IPS-18c (cell line): ENCODE results near the gene TEX10.
"Not testable (repeated sequence)": the region's sequence is repeated elsewhere in the genome, so short reads cannot be mapped to it uniquely, and the experiment has no call there.

Experiments used
- H3K4me3 ChIP-seq: 2 replicates; pipeline ENCODE4 v1.7.0; 2013; ENCODE audit warnings: low read depth, mild to moderate bottlenecking, low read length, moderate library complexity; ENCODE audit not compliant: insufficient read depth
- H3K9me3 ChIP-seq: one replicate; pipeline ENCODE4 v1.6.1; 2013; ENCODE audit warnings: mild to moderate bottlenecking, low read length, moderate library complexity; ENCODE audit not compliant: control insufficient read depth, insufficient read depth

The TEX10 gene

DNA sequence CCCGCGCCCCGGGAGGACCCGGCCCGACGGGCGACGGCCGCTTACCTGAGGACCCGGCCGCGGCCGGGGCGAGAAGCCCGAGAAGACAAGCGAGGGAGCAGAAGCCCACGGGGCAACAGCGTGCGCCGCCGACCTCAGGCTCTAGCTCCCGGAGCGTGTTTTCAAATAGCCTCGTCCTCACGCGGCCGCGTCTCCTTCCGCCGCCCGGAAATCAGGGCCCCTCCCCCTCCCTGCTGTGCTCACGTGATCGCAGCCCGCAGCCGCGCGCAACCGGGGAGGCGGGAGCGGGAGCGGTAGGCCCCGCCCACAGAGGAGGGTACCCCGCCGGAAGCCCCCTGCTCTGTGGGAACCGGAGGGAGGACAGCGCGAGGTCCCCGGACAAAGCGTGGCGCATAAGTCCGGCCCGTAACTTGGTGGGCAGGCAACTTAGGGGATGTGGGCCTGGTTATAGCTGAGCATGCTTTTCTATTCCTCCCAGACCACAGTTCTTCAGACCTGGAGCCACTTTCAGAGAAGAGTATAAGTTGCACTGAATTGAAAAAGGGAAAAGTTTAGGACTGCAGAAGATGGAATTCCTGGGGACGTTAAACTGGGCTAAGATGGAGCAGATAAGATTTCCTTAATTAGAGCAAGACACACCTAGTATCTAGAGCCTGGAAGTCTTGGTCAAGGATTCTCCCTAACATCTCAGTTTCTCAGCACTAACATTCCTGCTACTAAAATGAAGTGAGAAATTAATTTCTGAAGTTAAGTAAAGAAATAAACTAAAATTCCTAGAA, at the start of gene TEX10:
Gene TEX10, minus strand, starts transcription at position 216 of the 779 bp plus-strand sequence. CDS start 3,579 bp downstream, outside the sequence.
- Histone ChIP-seq H3K9me3 (no peaks in the 10 kb centered on the region), H3K4me3 (peak within 1 kb of the TSS; percentile 90)

DNA sequence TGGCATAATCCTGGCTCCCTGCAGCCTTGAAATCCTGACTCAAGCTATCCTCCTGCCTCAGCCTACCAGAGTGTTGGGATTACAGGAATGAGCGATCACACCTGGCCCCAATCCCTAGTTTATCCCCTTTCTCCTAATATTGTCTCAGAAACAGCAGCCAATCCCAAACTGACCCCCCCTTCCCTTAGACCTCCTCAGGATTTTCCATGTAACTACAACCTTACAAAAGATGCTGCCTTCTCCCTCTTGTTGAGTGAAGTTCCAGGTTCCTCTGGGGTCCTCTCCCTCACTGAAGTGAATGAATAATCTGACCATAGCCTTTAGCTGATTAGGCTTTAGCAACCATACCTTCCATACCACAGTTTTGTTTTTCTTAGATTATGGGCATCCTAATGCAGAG, 48.3 kb upstream of the TEX10 start:
- H3K4me3 ChIP-seq: no peak overlapping the region
- H3K9me3 ChIP-seq: no peaks in the 10 kb centered on the region

DNA sequence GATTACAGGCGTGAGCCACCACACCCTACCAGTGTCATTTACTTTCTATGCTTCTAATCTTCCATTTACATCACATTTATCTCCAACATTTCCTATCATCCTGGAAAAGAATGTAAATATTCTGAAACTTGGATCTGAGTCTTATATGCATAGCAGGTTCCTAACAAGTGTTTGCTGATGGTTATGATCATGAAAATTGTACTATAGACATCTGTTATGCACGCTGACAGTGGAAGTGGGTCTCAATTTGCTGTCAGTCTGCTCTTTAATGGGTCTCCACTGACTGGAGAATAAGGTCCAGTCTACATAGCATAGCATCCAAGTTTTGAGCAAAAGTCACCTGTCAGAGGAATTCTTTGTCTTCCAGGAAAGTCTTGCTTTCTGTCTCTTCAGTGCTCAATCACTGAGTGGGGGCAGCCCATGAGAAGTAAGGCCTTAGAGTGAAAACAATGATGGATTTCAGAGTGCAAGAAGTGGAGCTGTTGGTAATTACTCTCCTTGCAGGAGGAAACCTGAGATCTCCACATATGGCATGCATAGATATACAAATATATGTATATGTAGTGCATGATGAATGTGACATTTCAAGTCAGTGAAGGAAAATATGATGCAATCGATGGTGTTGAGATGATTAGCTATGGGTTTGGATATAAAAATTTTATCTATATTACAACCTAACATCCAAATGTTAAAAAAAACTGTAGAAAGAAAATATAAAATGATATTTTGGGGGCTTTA, 45.0 kb upstream of the TEX10 start:
- H3K9me3 ChIP-seq: peaks cover 4% of the 10 kb centered on the region
- no peak overlapping the region for H3K4me3 ChIP-seq

DNA sequence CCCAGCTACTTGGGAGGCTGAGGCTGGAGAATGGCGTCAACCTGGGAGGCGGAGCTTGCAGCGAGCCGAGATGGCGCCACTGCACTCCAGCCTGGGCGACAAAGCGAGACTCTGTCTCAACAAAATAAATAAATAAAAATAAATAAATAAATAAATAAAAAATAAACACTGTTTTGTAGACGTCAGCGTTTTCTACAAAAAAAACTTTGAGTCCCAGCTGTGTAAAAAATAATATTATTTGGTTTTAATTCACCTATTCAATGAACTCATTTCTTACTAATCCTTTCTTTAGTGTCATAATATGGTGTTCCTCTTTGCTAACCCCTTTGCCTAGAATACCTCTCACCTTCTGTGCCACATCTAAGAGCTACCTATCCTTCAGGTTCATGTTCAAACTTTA, 44.0 kb upstream of the TEX10 start:
- Histone ChIP-seq H3K4me3 (no peak overlapping the region), H3K9me3 (peaks cover 4% of the 10 kb centered on the region)

DNA sequence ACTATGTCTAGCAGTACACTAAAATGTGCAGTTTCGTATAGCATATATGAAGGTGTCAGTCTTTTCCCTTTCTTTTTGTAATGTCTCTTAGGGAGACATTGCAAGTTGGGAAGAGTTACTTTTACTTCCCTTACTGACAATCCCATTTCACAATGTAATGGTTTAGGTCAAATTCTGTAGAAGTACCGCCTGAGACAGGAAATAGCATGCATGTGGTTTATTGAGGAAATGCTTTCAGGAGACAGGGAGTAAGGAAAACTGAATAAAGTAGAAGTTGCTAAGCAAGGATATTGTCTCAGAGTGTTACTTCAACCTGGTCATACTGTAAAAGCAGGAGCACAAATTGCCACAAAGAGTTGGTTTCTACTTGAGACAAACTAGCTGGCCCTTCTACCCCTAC, 42.1 kb upstream of the TEX10 start:
- H3K4me3 ChIP-seq: no peak overlapping the region
- peaks cover 6% of the 10 kb centered on the region for H3K9me3 ChIP-seq

DNA sequence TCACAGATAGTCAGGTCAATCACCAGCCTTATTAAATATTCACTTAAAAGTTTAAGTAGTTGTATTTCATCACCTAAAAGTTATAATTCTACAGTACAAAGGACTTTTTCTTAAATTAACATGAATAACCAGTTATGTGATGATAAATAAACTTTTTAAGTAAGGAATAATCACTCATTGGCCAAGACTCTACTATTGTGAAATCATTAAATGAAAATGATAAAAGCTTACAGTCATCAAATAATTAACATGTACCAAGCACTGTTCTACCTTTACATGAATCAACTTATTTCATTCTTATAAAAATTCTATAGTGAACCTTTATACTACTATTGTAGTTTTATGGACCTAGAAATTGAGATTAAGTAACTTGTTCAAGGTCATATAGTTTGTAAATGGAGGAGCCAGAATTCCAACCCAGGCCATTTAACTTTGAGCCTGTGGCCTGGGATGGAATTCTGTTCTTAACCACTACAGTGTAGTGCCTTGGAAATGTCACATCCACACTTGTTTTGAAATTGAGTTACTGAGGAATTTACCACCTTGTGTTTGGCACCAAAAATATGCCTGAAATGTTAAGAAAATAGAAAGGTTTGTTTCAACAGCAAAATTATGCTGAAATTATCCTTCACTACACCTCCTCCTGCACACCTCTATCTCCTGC, 41.4 kb upstream of the TEX10 start:
- Histone ChIP-seq H3K9me3 (peaks cover 6% of the 10 kb centered on the region), H3K4me3 (no peak overlapping the region)

DNA sequence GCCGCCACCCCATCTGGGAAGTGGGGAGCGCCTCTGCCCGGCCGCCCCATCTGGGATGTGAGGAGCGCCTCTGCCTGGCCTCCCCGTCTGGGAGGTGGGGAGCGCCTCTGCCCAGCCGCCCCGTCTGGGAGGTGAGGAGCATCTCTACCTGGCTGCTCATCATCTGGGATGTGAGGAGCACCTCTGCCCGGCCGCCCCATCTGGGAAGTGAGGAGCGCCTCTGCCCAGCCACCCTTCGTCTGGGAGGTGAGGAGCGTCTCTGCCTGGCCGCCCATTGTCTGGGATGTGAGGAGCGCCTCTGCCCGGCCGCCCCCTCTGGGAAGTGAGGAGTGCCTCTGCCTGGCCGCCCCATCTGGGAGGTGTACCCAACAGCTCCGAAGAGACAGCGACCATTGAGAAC, 40.2 kb upstream of the TEX10 start:
- not testable (repeated sequence) for H3K9me3 ChIP-seq, H3K4me3 ChIP-seq

DNA sequence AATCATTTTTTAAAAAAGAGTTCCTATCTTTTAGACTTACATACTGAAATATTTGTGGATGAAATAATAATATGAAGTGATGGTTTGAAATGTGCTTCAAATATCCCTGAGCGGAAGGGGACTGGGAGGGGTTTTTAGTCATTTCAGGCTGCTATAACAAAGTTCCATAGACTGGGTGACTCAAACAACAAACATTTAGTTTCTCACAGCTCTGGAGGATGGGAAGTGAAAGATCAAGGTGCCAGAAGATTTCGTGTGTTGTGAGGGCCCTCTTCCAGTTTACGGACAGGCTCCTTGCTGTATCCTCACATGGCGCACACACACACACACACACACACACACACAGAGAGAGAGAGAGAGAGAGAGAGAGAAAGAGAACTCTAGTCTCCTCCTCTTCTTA, 27.1 kb upstream of the TEX10 start:
- Histone ChIP-seq H3K9me3 (peaks cover 3% of the 10 kb centered on the region), H3K4me3 (no peak overlapping the region)

DNA sequence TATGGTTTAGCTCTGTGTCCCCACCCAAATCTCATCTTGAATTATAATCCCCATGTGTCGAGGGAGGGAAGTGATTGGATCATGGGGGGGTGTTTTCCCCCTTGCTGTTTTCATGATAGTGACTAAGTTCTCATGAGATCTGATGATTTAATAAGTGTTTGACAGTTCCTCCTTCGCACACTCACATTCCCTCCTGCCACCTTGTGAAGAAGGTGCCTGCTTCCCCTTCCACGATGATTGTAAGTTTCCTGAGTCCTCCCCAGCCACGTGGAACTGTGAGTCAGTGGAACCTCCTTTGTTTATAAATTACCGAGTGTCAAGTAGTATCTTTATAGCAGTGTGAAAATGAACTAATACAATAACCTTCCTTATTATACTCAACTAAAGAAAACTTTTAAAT, 24.3 kb upstream of the TEX10 start:
- Histone ChIP-seq H3K4me3 (no peak overlapping the region), H3K9me3 (peaks cover 3% of the 10 kb centered on the region)

DNA sequence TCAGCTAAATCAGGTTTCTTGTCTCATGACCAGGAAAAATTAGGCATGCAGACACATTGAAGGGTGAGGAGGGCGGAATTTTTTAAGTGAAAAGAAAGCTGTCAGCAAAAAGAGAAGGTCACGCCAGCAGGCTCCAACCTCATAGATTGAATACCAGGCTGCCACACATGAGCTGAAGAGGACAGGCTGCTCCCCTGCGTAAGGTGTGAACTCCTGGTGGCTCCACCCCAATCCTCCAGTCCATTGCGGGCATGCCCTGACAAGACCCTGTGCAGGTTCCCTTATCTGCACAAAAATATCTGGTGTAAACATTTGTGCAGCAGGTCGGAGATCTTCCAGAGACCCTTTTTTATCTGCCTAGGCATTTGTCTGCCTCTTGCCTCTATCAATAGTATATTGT, 22.9 kb upstream of the TEX10 start:
- Histone ChIP-seq H3K9me3 (peaks cover 3% of the 10 kb centered on the region), H3K4me3 (no peak overlapping the region)

DNA sequence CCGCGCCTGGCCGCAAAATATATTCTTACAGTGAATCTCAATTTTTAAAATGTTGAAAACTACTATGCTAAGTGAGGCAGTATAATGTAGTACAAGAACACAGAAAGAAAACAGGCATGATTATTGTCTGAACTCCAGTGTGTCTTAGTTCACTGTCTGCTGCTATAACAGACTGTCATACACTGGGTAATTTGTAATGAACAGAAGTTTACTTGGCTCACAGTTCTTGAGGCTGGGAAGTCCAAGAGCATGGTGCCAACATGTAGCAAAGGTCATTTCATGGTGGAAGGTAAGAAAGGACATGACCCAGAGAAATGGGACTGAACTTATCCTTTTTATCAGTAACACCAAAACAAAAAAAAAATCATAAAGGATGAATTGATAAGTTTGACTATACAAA, 19.9 kb upstream of the TEX10 start:
- H3K9me3 ChIP-seq: peaks cover 9% of the 10 kb centered on the region
- no peak overlapping the region for H3K4me3 ChIP-seq

DNA sequence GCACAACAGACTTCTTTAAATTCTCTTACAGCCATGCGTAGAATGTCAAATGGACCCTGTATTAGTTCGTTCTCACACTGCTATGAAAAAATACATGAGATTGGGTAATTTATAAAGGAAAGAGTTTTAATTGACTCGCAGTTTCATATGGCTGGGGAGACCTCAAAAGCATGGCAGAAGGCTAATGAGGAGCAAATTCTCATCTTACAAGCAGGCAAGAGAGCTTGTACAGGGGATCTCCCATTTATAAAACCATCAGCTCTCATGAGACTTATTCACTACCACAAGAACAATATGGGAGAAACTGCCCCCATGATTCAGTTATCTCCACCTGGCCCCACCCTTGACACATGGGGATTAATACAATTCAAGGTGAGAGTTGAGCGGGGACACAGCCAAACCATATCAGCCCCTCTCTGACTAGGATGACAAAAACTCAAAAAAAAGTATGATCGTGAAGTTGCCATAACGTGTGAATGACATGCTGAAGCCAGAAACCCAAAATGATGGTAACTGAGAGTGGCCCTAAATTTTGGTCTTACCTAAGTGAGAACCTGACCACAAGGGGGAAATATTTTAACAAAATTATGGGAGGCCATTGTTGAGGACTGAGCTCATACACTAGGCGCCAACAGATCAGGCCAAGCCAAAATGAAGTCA, 17.5 kb upstream of the TEX10 start:
- H3K9me3 ChIP-seq: peaks cover 6% of the 10 kb centered on the region
- no peak overlapping the region for H3K4me3 ChIP-seq

DNA sequence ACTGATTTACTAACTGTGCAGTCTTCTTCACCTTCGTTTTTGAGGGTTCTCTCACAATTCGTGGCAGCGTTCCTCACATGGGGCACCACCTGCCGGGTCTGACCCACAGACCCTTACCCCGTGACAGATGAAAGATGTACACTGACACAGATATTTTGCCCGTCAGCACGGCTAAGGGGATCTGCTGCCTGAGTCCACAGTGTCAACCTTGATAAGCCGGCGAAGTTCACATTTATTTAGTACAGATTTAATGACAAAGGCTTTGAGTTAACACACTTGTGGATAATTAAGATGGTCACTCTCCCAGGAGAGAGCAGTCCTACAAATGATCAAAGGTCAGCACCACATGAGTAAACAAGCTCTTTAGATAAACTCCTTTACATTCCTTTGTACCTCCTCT, 15.9 kb upstream of the TEX10 start:
- H3K9me3 ChIP-seq: peaks cover 9% of the 10 kb centered on the region
- H3K4me3 ChIP-seq: no peak overlapping the region

DNA sequence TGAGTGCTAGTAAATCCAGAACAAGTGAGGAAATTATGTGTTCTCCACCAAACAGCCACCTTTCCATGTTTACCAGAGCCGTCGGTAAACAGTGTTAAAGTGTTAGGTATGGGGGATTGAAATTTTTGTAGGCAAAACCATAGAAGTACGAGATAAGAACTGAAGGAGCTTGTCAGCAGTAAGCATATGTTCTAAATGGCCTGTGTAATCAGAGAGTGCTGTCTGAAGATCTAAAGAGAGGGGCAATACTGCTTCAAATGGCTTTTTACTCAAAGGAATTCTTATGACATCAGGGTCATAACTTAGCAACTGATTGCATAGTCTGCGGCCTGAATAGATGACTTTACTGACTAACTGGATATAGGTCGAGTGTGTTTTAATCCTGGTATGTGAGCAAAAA, 13.4 kb upstream of the TEX10 start:
- Histone ChIP-seq H3K4me3 (no peak overlapping the region), H3K9me3 (peaks cover 11% of the 10 kb centered on the region)

DNA sequence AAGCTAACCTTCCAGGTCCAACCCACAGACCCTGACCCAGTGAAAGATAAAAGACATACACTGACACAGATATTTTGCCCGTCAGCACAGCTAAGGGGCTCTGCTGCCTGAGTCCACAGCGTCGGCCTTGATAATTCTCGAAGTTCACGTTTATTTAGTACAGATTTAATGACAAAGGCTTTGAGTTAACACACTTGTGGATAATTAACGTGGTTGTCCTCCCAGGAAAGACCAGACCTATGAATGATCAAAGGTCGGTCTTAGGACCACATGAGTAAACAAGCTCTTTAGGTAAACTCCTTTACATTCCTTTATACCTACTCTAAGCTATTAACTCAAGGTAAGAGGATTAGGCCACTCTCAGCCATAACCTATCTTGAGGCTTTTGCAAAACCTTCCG, 11.3 kb upstream of the TEX10 start:
- peaks cover 9% of the 10 kb centered on the region for H3K9me3 ChIP-seq

DNA sequence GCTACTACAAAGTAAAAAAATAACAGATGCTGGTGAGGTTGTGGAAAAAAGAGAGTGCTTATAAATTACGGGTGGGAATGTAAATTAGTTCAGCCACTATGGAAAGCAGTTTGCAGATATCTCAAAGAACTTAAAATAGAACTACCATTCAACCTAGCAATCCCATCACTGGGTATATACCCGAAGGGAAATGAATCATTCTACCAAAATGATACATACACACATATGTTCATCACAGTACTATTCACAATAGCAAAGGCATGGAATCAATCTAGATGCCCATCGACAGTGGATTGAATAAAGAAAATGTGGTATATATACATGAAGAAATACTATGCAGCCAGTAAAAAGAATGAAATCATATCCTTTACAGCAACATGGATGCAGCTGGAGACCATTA, 6.3 kb upstream of the TEX10 start:
- H3K9me3 ChIP-seq: peaks cover 5% of the 10 kb centered on the region
- no peak overlapping the region for H3K4me3 ChIP-seq

More for the DNA sequence above, 11.3 kb upstream of the TEX10 start:
- H3K4me3 ChIP-seq: no peak overlapping the region

DNA sequence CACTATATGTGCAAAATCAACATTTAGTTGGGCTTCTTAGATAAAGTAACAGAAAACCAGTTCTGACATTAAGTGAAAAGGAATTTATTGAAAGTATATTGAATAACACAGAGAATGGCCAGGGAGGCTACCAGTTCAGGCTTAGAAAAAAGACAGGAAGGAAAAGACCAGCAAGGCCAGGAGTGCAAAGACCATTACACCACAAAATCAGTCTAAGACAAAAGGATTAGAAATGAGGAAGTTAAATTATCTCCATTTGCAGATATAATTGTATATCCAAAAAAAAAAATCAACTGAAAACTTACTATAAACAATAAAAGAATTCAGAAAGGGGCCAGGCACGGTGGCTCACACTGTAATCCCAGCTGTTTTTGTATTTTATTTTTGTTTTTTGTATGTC, 4.8 kb upstream of the TEX10 start:
- no peaks in the 10 kb centered on the region for H3K9me3 ChIP-seq

DNA sequence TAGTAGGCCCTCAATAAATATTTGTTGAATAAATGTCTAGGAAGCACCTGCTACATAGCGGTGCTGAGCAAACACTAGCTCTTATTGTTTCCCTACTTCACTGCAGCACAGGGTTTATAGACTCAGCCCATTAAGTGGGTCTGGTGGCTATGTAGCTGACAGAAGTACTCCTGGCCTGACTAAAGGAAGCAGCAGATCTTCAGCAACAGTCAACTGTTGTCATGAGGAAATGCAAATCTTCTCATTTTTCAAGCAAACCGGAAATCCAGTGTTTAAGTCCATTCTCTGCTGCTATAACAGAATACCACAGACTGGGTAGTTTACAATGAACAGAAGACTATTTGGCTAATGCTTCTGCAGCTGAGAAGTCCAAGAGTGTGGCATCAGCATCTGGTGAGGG, 2.8 kb upstream of the TEX10 start:
- H3K9me3 ChIP-seq: no peaks in the 10 kb centered on the region
- no peak overlapping the region for H3K4me3 ChIP-seq

More for the DNA sequence above, 4.8 kb upstream of the TEX10 start:
- H3K4me3 ChIP-seq: no peak overlapping the region
